Activated gamma-delta T cell treated with anti-CD3 and anti-CD28 coated beads, Interleukin-2, amount 50 U/mL, for 16 hours (primary cell): ENCODE results near the gene ZNF273.
"Not testable (repeated sequence)": the region's sequence is repeated elsewhere in the genome, so short reads cannot be mapped to it uniquely, and the experiment has no call there.

ENCODE experiments used
- DNase-seq: peaks from one replicate; pipeline ENCODE4 v3.0.0-alpha.2; 2020; ENCODE audit warnings: low read depth

ZNF273 gene

DNA sequence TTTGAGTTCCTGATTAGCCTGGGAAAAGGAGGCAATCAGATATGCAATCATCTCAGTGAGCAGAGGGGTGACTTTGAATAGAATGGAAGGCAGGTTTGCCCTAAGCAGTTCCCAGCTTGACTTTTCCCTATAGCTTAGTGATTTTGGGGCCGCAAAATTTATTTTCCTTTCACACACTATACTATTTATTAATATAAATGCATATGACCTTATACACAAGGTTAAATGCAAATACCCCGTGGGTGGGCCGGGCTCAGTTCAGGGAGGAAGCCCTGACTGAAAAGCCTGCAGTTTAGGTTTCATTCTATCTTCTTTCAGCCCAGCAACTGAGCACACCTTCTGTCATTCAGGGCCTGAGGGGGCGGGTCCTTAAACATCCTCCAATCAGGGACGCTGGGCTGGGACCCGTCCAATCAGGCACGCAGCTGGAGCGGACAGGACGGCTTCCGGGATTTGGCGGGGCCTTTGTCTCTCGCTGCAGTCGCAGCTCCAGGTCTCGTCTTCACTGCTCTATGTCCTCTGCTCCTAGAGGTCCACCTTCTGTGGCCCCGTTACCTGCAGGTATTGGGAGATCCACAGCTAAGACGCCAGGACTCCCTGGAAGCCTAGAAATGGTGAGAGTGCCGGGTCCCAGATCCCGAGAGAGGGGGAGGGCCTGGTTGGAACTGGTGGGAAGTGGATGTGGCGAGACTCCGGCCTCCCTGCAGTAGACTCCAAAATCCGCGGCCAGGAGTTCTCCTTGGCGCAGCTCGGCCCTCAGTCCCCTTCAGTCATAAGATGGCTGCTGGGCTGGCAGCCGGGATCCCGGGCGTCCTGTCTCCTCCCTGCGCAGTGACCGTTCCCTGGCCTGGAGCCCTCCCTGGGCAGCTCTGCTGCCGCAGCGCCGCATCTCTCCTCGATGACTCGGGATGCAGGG is at the start of gene ZNF273:
ZNF273 (plus strand) TSS at position 468 of the 916 bp plus-strand sequence; CDS start at position 513, 45 bp downstream.
- DNase-seq, result peak; percentile 86

DNA sequence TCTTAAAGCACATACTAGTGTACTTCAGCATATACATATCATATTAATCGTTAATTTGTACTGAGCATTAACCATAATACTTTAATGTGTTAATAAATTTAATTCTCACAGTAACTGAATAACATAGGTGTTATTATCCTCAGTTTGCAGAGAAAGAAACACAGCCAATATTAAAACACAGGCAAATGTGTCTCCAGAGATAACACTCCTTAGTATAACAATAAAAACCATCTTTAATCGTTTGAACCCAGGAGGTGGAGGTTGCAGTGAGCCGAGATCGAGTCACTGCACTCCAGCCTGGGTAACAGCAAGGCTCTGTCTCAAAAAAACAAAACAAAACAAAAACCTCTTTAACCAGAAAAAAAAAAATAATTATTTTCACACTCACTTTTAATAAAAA is 49.4 kb upstream of the ZNF273 start:
- DNase-seq, result no peak

- no peak for DNase-seq
These were observed 48.1 kb upstream of the ZNF273 start for GRCh38 chr7:64854969-64855368.

DNA sequence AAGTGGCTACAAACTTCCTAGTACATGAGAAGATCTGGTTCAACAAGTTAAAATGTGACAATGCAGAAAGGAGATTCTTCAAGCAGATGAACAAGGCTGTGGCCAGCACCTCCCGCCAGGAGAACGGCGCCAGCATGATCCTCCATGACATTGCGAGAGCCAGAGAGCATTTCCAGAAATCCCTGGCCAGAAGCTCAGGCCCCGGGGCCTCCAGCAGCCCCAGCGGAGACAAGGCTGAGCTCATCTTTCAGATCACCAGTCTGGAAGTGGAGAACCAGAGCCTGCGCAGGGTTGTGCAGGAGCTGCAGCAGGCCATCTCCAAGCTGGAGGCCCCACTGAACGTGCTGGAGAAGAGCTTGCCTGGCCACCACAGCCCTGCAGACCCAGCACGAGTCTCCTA is 40.1 kb upstream of the ZNF273 start:
- DNase-seq, result no peak

DNA sequence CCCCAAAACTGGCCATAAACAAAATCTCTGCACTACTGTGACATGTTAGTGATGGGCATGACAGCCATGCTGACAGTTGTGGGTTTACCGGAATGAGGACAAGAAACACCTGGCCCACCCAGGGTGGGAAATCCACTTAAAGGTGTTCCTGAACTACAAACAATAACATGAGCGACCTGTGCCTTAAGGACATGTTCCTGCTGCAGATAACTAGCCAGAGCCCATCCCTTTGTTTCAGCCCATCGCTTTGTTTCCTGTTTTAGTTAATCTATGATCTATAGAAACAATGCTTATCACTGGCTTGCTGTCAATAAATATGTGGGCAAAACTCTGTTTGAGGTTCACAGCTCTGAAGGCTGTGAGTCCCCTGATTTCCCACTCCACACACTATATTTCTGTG is 39.5 kb upstream of the ZNF273 start:
- DNase-seq, result not testable (repeated sequence)

DNA sequence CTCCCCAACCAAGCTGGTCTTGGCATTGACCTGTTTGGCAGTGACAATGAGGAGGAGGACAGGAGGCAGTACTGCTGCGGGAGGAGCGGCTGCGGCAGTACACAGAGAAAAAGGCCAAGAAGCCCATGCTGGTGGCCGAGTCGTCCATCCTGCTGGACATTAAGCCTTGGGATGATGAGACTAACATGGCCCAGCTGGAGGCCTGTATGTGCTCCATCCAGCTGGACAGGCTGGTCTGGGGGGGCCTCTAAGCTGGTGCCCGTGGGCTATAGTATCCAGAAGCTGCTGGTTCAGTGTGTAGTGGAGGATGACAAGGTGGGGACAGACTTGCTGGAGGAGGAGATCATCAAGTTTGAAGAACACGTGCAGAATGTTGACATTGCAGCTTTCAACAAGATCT is 39.1 kb upstream of the ZNF273 start:
- no peak for DNase-seq

DNA sequence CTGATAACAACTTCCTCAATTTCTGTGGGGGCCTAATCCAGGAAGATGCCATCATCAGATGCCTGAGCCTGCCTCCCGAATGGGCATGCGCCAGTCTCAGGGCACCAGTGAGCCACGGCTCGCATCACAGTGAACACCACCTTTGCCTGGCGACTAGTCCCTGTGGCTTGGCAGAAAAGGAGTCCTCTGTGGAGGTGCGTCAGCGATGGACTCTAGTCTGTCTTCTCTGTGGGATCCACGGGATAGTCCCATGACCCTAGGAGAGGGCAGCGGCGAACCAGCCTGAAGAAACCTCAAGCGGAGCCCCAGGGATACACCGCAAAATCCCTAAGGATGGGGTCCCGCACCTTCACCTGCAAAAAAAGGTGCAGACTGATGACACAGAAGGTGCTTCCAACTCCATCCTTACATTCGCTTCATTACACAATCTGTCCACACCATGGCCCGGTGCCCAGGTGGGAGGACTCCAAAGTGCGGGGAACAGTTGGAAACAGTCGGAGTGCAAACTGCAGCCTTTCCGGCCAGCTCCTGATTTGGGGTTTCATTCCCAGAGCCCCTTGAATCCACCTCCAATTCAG is 35.1 kb upstream of the ZNF273 start:
- no peak for DNase-seq

DNA sequence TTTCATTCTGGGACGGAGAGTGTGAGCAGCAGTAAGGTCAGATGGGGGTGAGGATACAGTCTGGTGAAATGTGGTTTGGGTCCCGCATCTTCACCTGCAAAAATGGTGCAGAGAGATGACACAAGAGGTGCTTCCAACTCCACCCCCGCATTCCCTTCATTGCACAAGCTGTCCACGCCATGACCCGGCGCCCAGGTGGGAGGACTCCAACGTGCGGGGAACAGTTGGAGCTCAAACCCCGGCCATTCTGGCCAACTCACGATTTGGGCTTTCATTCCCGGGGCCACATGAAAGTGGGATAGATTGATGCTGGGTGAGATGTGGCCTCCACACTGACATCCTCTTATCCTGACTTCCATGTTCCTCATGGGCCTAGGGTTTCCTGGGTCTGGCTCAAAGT is 34.6 kb upstream of the ZNF273 start:
- DNase-seq, result no peak

GRCh38 chr7:64869121-64869725 is 33.9 kb upstream of the ZNF273 start:
- no peak for DNase-seq

- no peak for DNase-seq
These were observed 33.0 kb upstream of the ZNF273 start for GRCh38 chr7:64869912-64870562.

DNA sequence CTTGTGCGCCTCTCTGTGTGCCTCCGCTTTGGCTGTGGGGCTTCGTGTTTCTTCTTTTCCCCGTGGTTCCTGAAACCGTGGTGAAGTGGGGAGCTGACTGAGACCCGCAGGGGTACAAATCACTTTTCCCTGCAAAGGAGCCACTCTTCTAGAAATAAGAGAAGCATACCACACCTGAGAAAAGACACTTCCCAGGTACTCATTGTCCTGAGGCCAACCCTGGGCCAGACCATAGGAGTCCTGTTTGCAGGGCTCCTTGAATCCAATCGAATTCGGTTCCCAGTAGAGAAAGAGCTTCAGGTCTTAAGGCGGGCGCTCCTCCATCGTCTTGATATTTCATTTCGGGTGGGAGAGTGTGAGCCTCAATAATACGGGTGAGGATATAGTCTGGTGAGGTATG is 32.4 kb upstream of the ZNF273 start:
- DNase-seq, result no peak

DNA sequence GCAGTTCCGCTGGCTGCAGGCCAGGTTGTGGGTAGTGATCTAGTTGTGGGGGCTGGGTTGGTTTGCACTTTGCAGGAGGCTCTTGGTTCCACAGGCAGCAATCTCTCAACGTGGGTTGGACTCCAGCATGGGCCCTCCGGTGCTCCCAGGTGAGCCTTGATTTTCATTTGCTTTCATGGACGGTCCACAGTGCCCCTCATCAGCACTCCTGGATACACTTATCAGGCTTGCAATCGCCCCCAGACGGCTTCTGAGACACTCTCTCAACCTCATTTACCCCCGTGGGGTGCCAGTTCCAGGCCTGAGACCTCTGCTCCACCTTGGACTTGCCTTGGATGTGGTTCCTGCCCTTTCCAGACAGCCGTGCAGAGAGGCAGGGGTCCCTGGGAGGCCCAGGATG is 31.3 kb upstream of the ZNF273 start:
- no peak for DNase-seq

- no peak for DNase-seq
These were observed 30.5 kb upstream of the ZNF273 start for GRCh38 chr7:64872351-64873154.

DNA sequence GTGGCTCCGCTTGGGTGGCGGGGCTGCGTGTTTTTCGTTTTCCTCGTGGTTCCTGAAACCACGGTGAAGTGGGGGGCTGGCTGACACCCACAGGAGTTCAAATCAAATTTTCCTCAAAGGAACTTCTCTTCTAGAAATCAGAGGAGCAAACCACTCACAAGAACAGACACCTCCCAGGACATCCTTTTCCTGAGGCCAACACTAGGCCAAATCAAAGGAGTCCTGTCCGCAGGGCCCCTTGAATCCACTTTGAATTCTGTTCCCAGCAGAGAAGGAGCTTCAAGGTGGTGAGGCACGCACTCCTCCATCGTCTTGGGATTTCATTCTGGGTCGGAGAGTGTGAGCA is 29.9 kb upstream of the ZNF273 start:
- no peak for DNase-seq

DNA sequence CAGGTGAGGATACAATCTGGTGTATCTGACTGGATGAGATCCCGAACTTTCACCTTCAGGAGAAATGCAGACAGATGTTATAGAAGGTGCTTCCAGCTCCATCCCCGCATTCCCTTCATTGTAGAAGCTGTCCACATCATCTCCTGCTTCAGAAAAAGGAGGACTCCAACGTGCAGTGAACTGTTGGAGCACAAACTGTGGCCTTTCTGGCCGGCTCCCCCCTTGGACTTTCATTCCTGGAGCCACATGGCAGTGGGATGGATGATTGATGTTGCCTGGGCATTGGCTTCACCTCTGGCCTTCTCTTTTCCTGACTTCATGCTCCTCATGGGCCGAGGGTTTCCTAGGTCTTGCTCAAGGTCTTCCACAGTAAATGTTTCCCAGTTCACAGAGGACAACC is 29.6 kb upstream of the ZNF273 start:
- no peak for DNase-seq

DNA sequence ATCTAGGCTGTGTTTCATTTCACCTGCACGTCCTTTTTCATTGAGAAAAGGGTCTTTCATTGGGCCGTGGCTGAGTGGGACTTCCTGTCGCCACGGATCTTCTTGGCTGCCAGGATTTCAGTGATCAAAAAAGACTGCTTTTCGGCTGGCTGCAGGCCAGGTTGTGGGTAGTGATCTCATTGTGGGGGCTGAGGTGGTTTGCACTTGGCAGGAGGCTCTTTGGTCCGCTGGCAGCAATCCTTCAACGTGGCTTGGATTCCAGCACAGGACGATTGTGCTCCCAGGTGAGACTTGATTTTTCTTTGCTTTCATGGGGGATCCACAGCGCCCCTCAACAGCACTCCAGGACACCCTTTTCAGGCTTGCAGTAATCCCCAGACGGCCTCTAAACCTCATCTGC is 29.0 kb upstream of the ZNF273 start:
- DNase-seq, result no peak

DNA sequence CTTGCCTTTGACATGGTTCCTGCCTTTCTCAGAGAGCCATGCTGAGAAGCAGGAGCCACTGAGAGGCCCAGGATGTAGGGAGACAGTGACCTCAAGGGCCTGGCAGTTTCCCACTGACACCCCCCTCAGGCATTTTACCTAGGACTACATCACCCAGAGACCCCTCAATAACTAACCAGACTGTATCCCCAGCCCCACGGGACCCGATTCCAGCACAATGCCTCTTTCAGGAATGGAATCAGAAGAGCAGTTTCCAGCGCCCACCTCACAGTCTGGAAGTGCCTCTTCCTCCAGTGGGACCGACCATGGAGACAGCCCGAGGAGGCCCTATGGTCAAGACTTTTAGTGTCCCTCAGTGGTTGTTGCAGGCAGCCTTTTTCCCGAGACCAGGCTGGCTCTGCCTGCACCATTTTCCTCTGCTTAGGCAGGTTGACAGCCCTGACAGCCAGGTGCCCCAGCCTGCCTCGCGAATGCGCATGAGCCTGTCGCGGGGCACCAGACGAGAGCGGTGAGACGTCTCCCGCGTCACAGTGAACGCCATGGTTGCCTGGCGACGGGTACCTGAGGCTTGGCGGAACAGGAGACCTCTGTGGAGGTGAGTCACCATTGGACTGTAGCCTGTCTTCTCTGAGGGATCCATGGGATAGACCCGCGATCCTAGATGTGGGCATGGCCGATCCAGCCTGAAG is 28.4 kb upstream of the ZNF273 start:
- DNase-seq, result no peak

DNA sequence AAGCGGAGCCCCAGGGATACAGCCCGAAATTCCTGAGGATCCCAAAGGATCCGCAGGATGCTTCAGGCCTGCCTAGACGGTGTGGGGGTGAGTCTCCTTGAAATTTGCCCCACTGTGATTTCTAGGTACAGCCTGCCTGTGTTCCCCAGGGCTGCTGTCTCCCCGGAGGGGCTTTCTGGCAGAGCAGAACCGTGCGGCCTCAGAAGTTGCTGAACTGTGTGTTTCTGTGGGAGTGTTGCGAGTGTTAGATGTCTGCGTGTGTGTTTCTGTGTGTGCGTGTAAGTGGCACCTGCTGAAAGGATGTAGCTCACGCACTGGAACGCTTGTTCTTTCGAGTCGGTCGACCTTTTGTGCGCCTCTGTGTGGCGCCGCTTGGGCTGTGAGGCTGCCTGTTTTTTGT is 27.8 kb upstream of the ZNF273 start:
- DNase-seq, result no peak

- no peak for DNase-seq
These were observed 27.2 kb upstream of the ZNF273 start for GRCh38 chr7:64875658-64876406.
